OCI-LY7 (cell line): ENCODE measurements around the gene NUDT14.

Source experiments
- EZH2phosphoT487 ChIP-seq: fragments of 200-600 bp; sonication (generic); IDR thresholded peaks from 2 replicates; pipeline ENCODE4 v1.6.1; 2018; ENCODE audit warnings: low read depth, borderline replicate concordance, mild to moderate bottlenecking, mixed run types, antibody characterized with exemption, low read length, moderate library complexity, mixed read lengths
- TF ChIP-seq, protein P1 (sequence below): fragments of 200-600 bp; sonication (generic); conservative IDR thresholded peaks from 2 replicates; pipeline ENCODE4 v1.5.1; 2014; ENCODE audit warnings: mild to moderate bottlenecking, antibody characterized with exemption, low read length, moderate library complexity, mixed read lengths

DNA sequence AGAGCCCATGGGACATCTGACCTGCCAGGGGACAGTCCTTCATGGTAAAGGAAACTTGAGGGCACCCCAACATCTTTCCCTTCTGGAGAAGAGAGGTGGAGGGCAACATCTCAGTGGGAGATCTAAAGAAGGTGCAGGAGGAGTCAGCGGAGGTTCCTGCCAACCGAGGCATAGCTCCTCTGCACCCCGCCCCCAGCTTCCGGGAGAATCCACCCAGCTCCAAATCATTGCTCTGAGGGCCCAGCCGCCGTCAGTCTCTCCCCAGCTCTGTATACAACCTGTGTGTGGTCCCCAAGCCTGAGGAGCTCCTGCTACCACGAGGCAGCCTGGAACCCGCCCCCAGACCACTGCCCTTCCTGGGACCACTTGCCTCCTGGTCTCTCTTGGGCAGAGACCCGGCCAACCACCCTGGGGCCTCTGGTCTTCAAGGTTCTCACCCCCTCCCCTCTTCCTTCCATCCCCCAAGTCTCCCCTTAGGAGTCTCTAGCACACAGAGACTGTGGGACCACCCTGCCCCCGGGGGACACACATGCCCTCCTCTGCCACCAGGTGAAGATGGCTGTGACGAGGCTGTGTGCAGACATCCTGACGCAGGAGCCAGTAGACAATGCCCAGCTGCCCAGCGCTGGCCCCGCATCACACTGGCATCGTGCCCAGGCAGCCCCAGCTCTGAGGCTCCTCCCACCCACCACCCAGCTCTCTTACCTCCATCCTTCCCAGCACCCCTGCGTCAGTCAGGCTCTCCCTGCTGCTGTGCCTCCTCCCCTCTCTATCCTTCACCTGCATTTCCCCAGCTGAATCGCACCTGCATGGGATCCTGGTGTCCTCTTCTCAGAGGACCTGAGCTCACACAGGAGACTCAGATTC lies 13.0 kb upstream of the NUDT14 start:
- TF ChIP-seq EZH2phosphoT487 = no peak
- TF ChIP-seq, protein P1, sequence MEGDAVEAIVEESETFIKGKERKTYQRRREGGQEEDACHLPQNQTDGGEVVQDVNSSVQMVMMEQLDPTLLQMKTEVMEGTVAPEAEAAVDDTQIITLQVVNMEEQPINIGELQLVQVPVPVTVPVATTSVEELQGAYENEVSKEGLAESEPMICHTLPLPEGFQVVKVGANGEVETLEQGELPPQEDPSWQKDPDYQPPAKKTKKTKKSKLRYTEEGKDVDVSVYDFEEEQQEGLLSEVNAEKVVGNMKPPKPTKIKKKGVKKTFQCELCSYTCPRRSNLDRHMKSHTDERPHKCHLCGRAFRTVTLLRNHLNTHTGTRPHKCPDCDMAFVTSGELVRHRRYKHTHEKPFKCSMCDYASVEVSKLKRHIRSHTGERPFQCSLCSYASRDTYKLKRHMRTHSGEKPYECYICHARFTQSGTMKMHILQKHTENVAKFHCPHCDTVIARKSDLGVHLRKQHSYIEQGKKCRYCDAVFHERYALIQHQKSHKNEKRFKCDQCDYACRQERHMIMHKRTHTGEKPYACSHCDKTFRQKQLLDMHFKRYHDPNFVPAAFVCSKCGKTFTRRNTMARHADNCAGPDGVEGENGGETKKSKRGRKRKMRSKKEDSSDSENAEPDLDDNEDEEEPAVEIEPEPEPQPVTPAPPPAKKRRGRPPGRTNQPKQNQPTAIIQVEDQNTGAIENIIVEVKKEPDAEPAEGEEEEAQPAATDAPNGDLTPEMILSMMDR = no peak
